ENCODE data around the gene SCUBE1.

- TF ChIP-seq CTCF (IDR thresholded peaks at IDR 0.05; ENCODE audit: low read length) (no peak), EZH2 (IDR thresholded peaks at IDR 0.05; ENCODE audit: borderline replicate concordance, low read length) (no peak)
Measured at GRCh38 chr22:43153899-43154298, 189.3 kb downstream of the SCUBE1 start.

Data from OCI-LY1 (cell line).